Measurements from ENCODE around the gene ATP8A2.
A peak's percentile ranks its signal among the peaks of the same experiment; 100 is the strongest.

The ATP8A2 gene

GRCh38 chr13:26037302-26037701 is 665.5 kb downstream of the ATP8A2 start:
- no peaks in the 10 kb centered on the region for H3K9me3 ChIP-seq (ENCODE audit: control insufficient read depth in 2 of 2, low read length in 2 of 2)
- no peaks in the 10 kb centered on the region for H3K27me3 ChIP-seq (ENCODE audit: control insufficient read depth in 2 of 2, insufficient read depth in 2 of 2, low read length in 2 of 2)
- H3K27ac ChIP-seq (ENCODE audit: low read depth in 2 of 2, low read length in 2 of 2) = no peak overlapping the region
- H3K9ac ChIP-seq (ENCODE audit: low read depth in 1 of 2, low read length in 2 of 2) = no peak overlapping the region
- no peaks in the 10 kb centered on the region for H3K36me3 ChIP-seq (ENCODE audit: control insufficient read depth in 2 of 2, insufficient read depth in 2 of 2, low read length in 2 of 2)
- no peaks in the 10 kb centered on the region for H3K4me1 ChIP-seq (ENCODE audit: control insufficient read depth in 2 of 2, insufficient read depth in 2 of 2, low read length in 2 of 2)
- no peak overlapping the region for H3K4me3 ChIP-seq (ENCODE audit: low read length in 2 of 2)

- no peaks in the 10 kb centered on the region for H3K36me3 ChIP-seq (ENCODE audit: control insufficient read depth in 2 of 2, insufficient read depth in 2 of 2, low read length in 2 of 2)
- no peaks in the 10 kb centered on the region for H3K9me3 ChIP-seq (ENCODE audit: control insufficient read depth in 2 of 2, low read length in 2 of 2)
- H3K9ac ChIP-seq (ENCODE audit: low read depth in 1 of 2, low read length in 2 of 2) = no peak overlapping the region
- no peaks in the 10 kb centered on the region for H3K27me3 ChIP-seq (ENCODE audit: control insufficient read depth in 2 of 2, insufficient read depth in 2 of 2, low read length in 2 of 2)
- no peak overlapping the region for H3K4me3 ChIP-seq (ENCODE audit: low read length in 2 of 2)
- H3K27ac ChIP-seq (ENCODE audit: low read depth in 2 of 2, low read length in 2 of 2) = no peak overlapping the region
- H3K4me1 ChIP-seq (ENCODE audit: control insufficient read depth in 2 of 2, insufficient read depth in 2 of 2, low read length in 2 of 2) = no peaks in the 10 kb centered on the region
These were observed 667.2 kb downstream of the ATP8A2 start for GRCh38 chr13:26038931-26039475.

- H3K9me3 ChIP-seq (ENCODE audit: control insufficient read depth in 2 of 2, low read length in 2 of 2) = no peaks in the 10 kb centered on the region
- no peak overlapping the region for H3K27ac ChIP-seq (ENCODE audit: low read depth in 2 of 2, low read length in 2 of 2)
- no peak overlapping the region for H3K4me3 ChIP-seq (ENCODE audit: low read length in 2 of 2)
- no peaks in the 10 kb centered on the region for H3K4me1 ChIP-seq (ENCODE audit: control insufficient read depth in 2 of 2, insufficient read depth in 2 of 2, low read length in 2 of 2)
- H3K27me3 ChIP-seq (ENCODE audit: control insufficient read depth in 2 of 2, insufficient read depth in 2 of 2, low read length in 2 of 2) = no peaks in the 10 kb centered on the region
- no peak overlapping the region for H3K9ac ChIP-seq (ENCODE audit: low read depth in 1 of 2, low read length in 2 of 2)
- no peaks in the 10 kb centered on the region for H3K36me3 ChIP-seq (ENCODE audit: control insufficient read depth in 2 of 2, insufficient read depth in 2 of 2, low read length in 2 of 2)
These were observed 669.7 kb downstream of the ATP8A2 start for GRCh38 chr13:26041444-26041843.

- Histone ChIP-seq H3K4me1 (ENCODE audit: control insufficient read depth in 2 of 2, insufficient read depth in 2 of 2, low read length in 2 of 2) (no peaks in the 10 kb centered on the region), H3K27ac (ENCODE audit: low read depth in 2 of 2, low read length in 2 of 2) (no peak overlapping the region), H3K9me3 (ENCODE audit: control insufficient read depth in 2 of 2, low read length in 2 of 2) (no peaks in the 10 kb centered on the region), H3K9ac (ENCODE audit: low read depth in 1 of 2, low read length in 2 of 2) (no peak overlapping the region), H3K27me3 (ENCODE audit: control insufficient read depth in 2 of 2, insufficient read depth in 2 of 2, low read length in 2 of 2) (no peaks in the 10 kb centered on the region), H3K4me3 (ENCODE audit: low read length in 2 of 2) (no peak overlapping the region), H3K36me3 (ENCODE audit: control insufficient read depth in 2 of 2, insufficient read depth in 2 of 2, low read length in 2 of 2) (no peaks in the 10 kb centered on the region)
These were observed 671.0 kb downstream of the ATP8A2 start for GRCh38 chr13:26042785-26043184.

GRCh38 chr13:26045142-26045541 is 673.4 kb downstream of the ATP8A2 start:
- H3K36me3 ChIP-seq (ENCODE audit: control insufficient read depth in 2 of 2, insufficient read depth in 2 of 2, low read length in 2 of 2) = no peaks in the 10 kb centered on the region
- H3K9me3 ChIP-seq (ENCODE audit: control insufficient read depth in 2 of 2, low read length in 2 of 2) = no peaks in the 10 kb centered on the region
- H3K4me1 ChIP-seq (ENCODE audit: control insufficient read depth in 2 of 2, insufficient read depth in 2 of 2, low read length in 2 of 2) = no peaks in the 10 kb centered on the region
- no peak overlapping the region for H3K27ac ChIP-seq (ENCODE audit: low read depth in 2 of 2, low read length in 2 of 2)
- no peak overlapping the region for H3K4me3 ChIP-seq (ENCODE audit: low read length in 2 of 2)
- no peak overlapping the region for H3K9ac ChIP-seq (ENCODE audit: low read depth in 1 of 2, low read length in 2 of 2)
- H3K27me3 ChIP-seq (ENCODE audit: control insufficient read depth in 2 of 2, insufficient read depth in 2 of 2, low read length in 2 of 2) = peaks cover 7 to 13% of the 10 kb centered on the region in 2 donors

- Histone ChIP-seq H3K9ac (ENCODE audit: low read depth in 1 of 2, low read length in 2 of 2) (no peak overlapping the region), H3K27ac (ENCODE audit: low read depth in 2 of 2, low read length in 2 of 2) (no peak overlapping the region), H3K4me1 (ENCODE audit: control insufficient read depth in 2 of 2, insufficient read depth in 2 of 2, low read length in 2 of 2) (no peaks in the 10 kb centered on the region), H3K36me3 (ENCODE audit: control insufficient read depth in 2 of 2, insufficient read depth in 2 of 2, low read length in 2 of 2) (no peaks in the 10 kb centered on the region), H3K4me3 (ENCODE audit: low read length in 2 of 2) (no peak overlapping the region), H3K9me3 (ENCODE audit: control insufficient read depth in 2 of 2, low read length in 2 of 2) (no peaks in the 10 kb centered on the region), H3K27me3 (ENCODE audit: control insufficient read depth in 2 of 2, insufficient read depth in 2 of 2, low read length in 2 of 2) (peaks cover 13 to 17% of the 10 kb centered on the region in 2 donors)
These were observed 674.9 kb downstream of the ATP8A2 start for GRCh38 chr13:26046639-26047038.

GRCh38 chr13:26047040-26047439 is 675.3 kb downstream of the ATP8A2 start:
- H3K27ac ChIP-seq (ENCODE audit: low read depth in 2 of 2, low read length in 2 of 2) = no peak overlapping the region
- no peak overlapping the region for H3K9ac ChIP-seq (ENCODE audit: low read depth in 1 of 2, low read length in 2 of 2)
- H3K36me3 ChIP-seq (ENCODE audit: control insufficient read depth in 2 of 2, insufficient read depth in 2 of 2, low read length in 2 of 2) = no peaks in the 10 kb centered on the region
- H3K4me3 ChIP-seq (ENCODE audit: low read length in 2 of 2) = no peak overlapping the region
- no peaks in the 10 kb centered on the region for H3K9me3 ChIP-seq (ENCODE audit: control insufficient read depth in 2 of 2, low read length in 2 of 2)
- peaks cover 13 to 17% of the 10 kb centered on the region in 2 donors for H3K27me3 ChIP-seq (ENCODE audit: control insufficient read depth in 2 of 2, insufficient read depth in 2 of 2, low read length in 2 of 2)
- H3K4me1 ChIP-seq (ENCODE audit: control insufficient read depth in 2 of 2, insufficient read depth in 2 of 2, low read length in 2 of 2) = no peaks in the 10 kb centered on the region

GRCh38 chr13:26048741-26049140 is 677.0 kb downstream of the ATP8A2 start:
- H3K9ac ChIP-seq (ENCODE audit: low read depth in 1 of 2, low read length in 2 of 2) = no peak overlapping the region
- no peaks in the 10 kb centered on the region for H3K36me3 ChIP-seq (ENCODE audit: control insufficient read depth in 2 of 2, insufficient read depth in 2 of 2, low read length in 2 of 2)
- no peak overlapping the region for H3K27ac ChIP-seq (ENCODE audit: low read depth in 2 of 2, low read length in 2 of 2)
- peaks cover 13 to 17% of the 10 kb centered on the region in 2 donors for H3K27me3 ChIP-seq (ENCODE audit: control insufficient read depth in 2 of 2, insufficient read depth in 2 of 2, low read length in 2 of 2)
- H3K4me3 ChIP-seq (ENCODE audit: low read length in 2 of 2) = no peak overlapping the region
- H3K4me1 ChIP-seq (ENCODE audit: control insufficient read depth in 2 of 2, insufficient read depth in 2 of 2, low read length in 2 of 2) = no peaks in the 10 kb centered on the region
- no peaks in the 10 kb centered on the region for H3K9me3 ChIP-seq (ENCODE audit: control insufficient read depth in 2 of 2, low read length in 2 of 2)

GRCh38 chr13:26050568-26051230 is 678.9 kb downstream of the ATP8A2 start:
- Histone ChIP-seq H3K4me1 (ENCODE audit: control insufficient read depth in 2 of 2, insufficient read depth in 2 of 2, low read length in 2 of 2) (no peaks in the 10 kb centered on the region), H3K4me3 (ENCODE audit: low read length in 2 of 2) (no peak overlapping the region), H3K36me3 (ENCODE audit: control insufficient read depth in 2 of 2, insufficient read depth in 2 of 2, low read length in 2 of 2) (no peaks in the 10 kb centered on the region), H3K27ac (ENCODE audit: low read depth in 2 of 2, low read length in 2 of 2) (no peak overlapping the region), H3K27me3 (ENCODE audit: control insufficient read depth in 2 of 2, insufficient read depth in 2 of 2, low read length in 2 of 2) (peaks cover 13 to 17% of the 10 kb centered on the region in 2 donors), H3K9ac (ENCODE audit: low read depth in 1 of 2, low read length in 2 of 2) (no peak overlapping the region), H3K9me3 (ENCODE audit: control insufficient read depth in 2 of 2, low read length in 2 of 2) (no peaks in the 10 kb centered on the region)

- Histone ChIP-seq H3K27ac (ENCODE audit: low read depth in 2 of 2, low read length in 2 of 2) (no peak overlapping the region), H3K4me1 (ENCODE audit: control insufficient read depth in 2 of 2, insufficient read depth in 2 of 2, low read length in 2 of 2) (no peaks in the 10 kb centered on the region), H3K27me3 (ENCODE audit: control insufficient read depth in 2 of 2, insufficient read depth in 2 of 2, low read length in 2 of 2) (peaks cover 13 to 17% of the 10 kb centered on the region in 2 donors), H3K9me3 (ENCODE audit: control insufficient read depth in 2 of 2, low read length in 2 of 2) (no peaks in the 10 kb centered on the region), H3K4me3 (ENCODE audit: low read length in 2 of 2) (peak overlapping the region in 1 of 2 donors; percentile 26), H3K36me3 (ENCODE audit: control insufficient read depth in 2 of 2, insufficient read depth in 2 of 2, low read length in 2 of 2) (no peaks in the 10 kb centered on the region), H3K9ac (ENCODE audit: low read depth in 1 of 2, low read length in 2 of 2) (no peak overlapping the region)
These were observed 679.5 kb downstream of the ATP8A2 start for GRCh38 chr13:26051231-26051656.

All from mucosa of rectum (tissue), 2 donors.